OCI-LY1 (cell line): Measurements from ENCODE around the gene VIPR2.

Source experiments
- H2AFZ ChIP-seq: fragments of 200-600 bp; sonication (generic), shearing (Covaris generic); 2 replicates; pipeline ENCODE4 v1.6.0; 2014; ENCODE audit warnings: antibody characterized with exemption, mild to moderate bottlenecking, low read length
- H3F3A ChIP-seq: fragments of 200-600 bp; sonication (generic), shearing (Covaris generic); 2 replicates; pipeline ENCODE4 v1.6.0; 2014; ENCODE audit warnings: mild to moderate bottlenecking, antibody characterized with exemption, low read length, moderate library complexity; ENCODE audit not compliant: insufficient read depth
- H3K27ac ChIP-seq: fragments of 200-600 bp; sonication (generic); 2 replicates; pipeline ENCODE4 v1.5.1; 2014; ENCODE audit warnings: low read length, mixed run types, mild to moderate bottlenecking, low read depth; ENCODE audit not compliant: poor library complexity, severe bottlenecking
- H3K27me3 ChIP-seq: fragments of 200-600 bp; sonication (generic); 2 replicates; pipeline ENCODE4 v1.6.0; 2014; ENCODE audit warnings: antibody characterized with exemption, mild to moderate bottlenecking, low read length, moderate library complexity; ENCODE audit not compliant: insufficient read depth
- H3K36me3 ChIP-seq: fragments of 200-600 bp; sonication (generic); 2 replicates; pipeline ENCODE4 v1.6.1; 2014; ENCODE audit warnings: mild to moderate bottlenecking, antibody characterized with exemption, low read length, moderate library complexity, mixed read lengths; ENCODE audit not compliant: insufficient read depth
- H3K4me1 ChIP-seq: fragments of 200-600 bp; sonication (generic); 2 replicates; pipeline ENCODE4 v1.5.1; 2014; ENCODE audit warnings: mild to moderate bottlenecking, low read length, moderate library complexity; ENCODE audit not compliant: insufficient read depth, severe bottlenecking
- H3K4me2 ChIP-seq: fragments of 200-600 bp; sonication (generic), shearing (Covaris generic); 2 replicates; pipeline ENCODE4 v1.6.1; 2014; ENCODE audit warnings: low read length
- H3K4me3 ChIP-seq: fragments of 200-600 bp; sonication (generic); 2 replicates; pipeline ENCODE4 v1.5.1; 2014; ENCODE audit warnings: low read length, low read depth, mild to moderate bottlenecking, mixed read lengths; ENCODE audit not compliant: poor library complexity, severe bottlenecking
- H3K79me2 ChIP-seq: fragments of 200-600 bp; shearing (Covaris generic); 2 replicates; pipeline ENCODE4 v1.6.1; 2016; ENCODE audit warnings: mixed run types, low read length, mixed read lengths; ENCODE audit not compliant: insufficient read depth
- H3K9ac ChIP-seq: fragments of 200-600 bp; sonication (generic), shearing (Covaris generic); 2 replicates; pipeline ENCODE4 v1.6.1; 2014; ENCODE audit warnings: mild to moderate bottlenecking, low read length, mixed read lengths
- H3K9me2 ChIP-seq: fragments of 200-600 bp; sonication (generic), shearing (Covaris generic); 2 replicates; pipeline ENCODE4 v1.6.1; 2014; ENCODE audit warnings: low read depth, mild to moderate bottlenecking, low read length, mixed read lengths
- H3K9me3 ChIP-seq: fragments of 200-600 bp; shearing (Covaris generic); 2 replicates; pipeline ENCODE4 v1.6.1; 2014; ENCODE audit warnings: low read length, mixed read lengths
- H4K20me1 ChIP-seq: fragments of 200-600 bp; sonication (generic), shearing (Covaris generic); 2 replicates; pipeline ENCODE4 v1.6.0; 2016; ENCODE audit warnings: mild to moderate bottlenecking, low read length; ENCODE audit not compliant: insufficient read depth
- EZH2 ChIP-seq: fragments of 200-600 bp; sonication (generic), shearing (Covaris generic); IDR thresholded peaks from 2 replicates; pipeline ENCODE4 v1.8.0; 2017; ENCODE audit warnings: borderline replicate concordance, mixed run types, mild to moderate bottlenecking, antibody characterized with exemption, low read length, moderate library complexity, mixed read lengths
- TF ChIP-seq, protein P1 (sequence below): fragments of 200-600 bp; sonication (generic), shearing (Covaris generic); IDR thresholded peaks from 2 replicates; pipeline ENCODE4 v1.5.1; 2017; ENCODE audit warnings: mild to moderate bottlenecking, antibody characterized with exemption, low read length, moderate library complexity, mixed read lengths

VIPR2 gene

DNA sequence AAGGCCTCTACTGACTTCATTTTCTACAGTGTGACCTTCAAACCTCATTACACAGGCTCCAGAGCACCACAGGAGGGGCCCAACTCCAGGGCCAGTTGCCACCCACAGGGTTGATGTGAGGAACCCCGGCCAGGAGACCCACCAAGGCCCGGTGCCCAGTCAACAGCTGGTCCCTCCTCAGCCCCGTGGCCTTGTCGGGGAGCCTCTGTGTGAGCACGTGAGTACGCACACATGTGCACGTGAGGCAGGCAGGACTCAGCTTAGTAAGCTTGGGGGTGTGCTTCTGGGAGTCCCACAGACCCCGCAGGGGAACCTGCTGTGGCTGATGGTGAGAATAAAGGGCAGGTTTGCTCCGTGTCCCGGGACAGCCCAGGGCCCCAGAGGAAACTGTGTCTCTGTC lies 104.5 kb downstream of the VIPR2 start:
- no peak overlapping the region for H3K4me2 ChIP-seq
- no peaks in the 10 kb centered on the region for H3K79me2 ChIP-seq
- no peak overlapping the region for H3K27ac ChIP-seq
- H2AFZ ChIP-seq, result no peak overlapping the region
- H3K4me3 ChIP-seq, result no peak overlapping the region
- H3K27me3 ChIP-seq, result peaks cover 7% of the 10 kb centered on the region; the same call in 1 of the 2 replicates
- no peaks in the 10 kb centered on the region for H4K20me1 ChIP-seq
- no peak for TF ChIP-seq EZH2
- TF ChIP-seq, protein P1, sequence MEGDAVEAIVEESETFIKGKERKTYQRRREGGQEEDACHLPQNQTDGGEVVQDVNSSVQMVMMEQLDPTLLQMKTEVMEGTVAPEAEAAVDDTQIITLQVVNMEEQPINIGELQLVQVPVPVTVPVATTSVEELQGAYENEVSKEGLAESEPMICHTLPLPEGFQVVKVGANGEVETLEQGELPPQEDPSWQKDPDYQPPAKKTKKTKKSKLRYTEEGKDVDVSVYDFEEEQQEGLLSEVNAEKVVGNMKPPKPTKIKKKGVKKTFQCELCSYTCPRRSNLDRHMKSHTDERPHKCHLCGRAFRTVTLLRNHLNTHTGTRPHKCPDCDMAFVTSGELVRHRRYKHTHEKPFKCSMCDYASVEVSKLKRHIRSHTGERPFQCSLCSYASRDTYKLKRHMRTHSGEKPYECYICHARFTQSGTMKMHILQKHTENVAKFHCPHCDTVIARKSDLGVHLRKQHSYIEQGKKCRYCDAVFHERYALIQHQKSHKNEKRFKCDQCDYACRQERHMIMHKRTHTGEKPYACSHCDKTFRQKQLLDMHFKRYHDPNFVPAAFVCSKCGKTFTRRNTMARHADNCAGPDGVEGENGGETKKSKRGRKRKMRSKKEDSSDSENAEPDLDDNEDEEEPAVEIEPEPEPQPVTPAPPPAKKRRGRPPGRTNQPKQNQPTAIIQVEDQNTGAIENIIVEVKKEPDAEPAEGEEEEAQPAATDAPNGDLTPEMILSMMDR, result no peak
- no peaks in the 10 kb centered on the region for H3K9me2 ChIP-seq
- H3K4me1 ChIP-seq, result no peaks in the 10 kb centered on the region
- no peak overlapping the region for H3K9ac ChIP-seq
- H3K36me3 ChIP-seq, result no peaks in the 10 kb centered on the region
- peaks cover 2% of the 10 kb centered on the region; the same call in 1 of the 2 replicates for H3K9me3 ChIP-seq
- no peaks in the 10 kb centered on the region for H3F3A ChIP-seq

DNA sequence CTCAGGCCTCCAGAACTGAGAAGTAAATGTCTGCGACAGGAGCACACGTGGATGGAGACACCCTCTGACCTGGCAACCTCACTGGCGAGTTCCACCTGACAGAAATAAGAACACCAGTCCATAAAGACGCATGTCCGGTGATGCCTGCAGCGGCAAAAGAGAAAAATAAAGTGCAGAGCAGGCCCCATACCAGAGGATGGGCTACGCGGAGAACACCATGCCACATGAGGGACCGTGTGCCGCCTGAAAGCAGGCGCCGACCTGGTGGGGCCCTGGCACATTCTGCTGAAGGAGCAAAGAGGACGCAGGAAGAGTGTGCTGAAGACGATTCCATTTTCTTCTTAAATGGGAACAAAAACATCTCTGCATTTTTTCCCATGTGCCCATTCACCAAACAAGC lies 105.0 kb downstream of the VIPR2 start:
- H3K79me2 ChIP-seq, result no peaks in the 10 kb centered on the region
- no peak overlapping the region for H3K4me3 ChIP-seq
- peaks cover 2% of the 10 kb centered on the region; the same call in 1 of the 2 replicates for H3K9me3 ChIP-seq
- H3K27me3 ChIP-seq, result peaks cover 11% of the 10 kb centered on the region; the same call in 1 of the 2 replicates
- H3K36me3 ChIP-seq, result no peaks in the 10 kb centered on the region
- no peaks in the 10 kb centered on the region for H4K20me1 ChIP-seq
- H3K9me2 ChIP-seq, result no peaks in the 10 kb centered on the region
- no peak overlapping the region for H2AFZ ChIP-seq
- H3F3A ChIP-seq, result no peaks in the 10 kb centered on the region
- H3K27ac ChIP-seq, result no peak overlapping the region
- H3K4me2 ChIP-seq, result no peak overlapping the region
- H3K4me1 ChIP-seq, result no peaks in the 10 kb centered on the region
- no peak overlapping the region for H3K9ac ChIP-seq
- TF ChIP-seq EZH2, result no peak
- TF ChIP-seq, protein P1, result no peak

DNA sequence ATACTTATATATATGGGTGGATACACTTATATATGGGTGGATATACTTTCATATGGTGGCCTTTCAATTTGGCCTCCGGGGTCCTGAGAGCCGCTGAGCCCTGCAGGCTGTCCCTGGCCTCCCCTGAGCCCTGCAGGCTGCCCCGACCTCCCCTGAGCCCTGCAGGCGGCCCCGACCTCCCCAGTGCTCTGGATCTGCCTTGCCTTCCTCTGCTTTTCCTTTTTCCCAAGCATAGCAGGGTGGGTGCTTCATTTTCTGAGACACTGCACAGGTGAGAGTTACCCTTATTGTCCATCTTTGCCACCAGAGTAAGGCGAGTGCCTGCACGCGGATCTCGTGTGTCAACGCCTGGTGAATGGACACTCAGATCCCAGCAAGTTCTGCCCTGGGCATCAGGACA lies 106.6 kb downstream of the VIPR2 start:
- H3K4me1 ChIP-seq, result no peaks in the 10 kb centered on the region
- no peaks in the 10 kb centered on the region for H3K36me3 ChIP-seq
- H3K9me2 ChIP-seq, result no peaks in the 10 kb centered on the region
- H3K9me3 ChIP-seq, result no peaks in the 10 kb centered on the region
- no peak overlapping the region for H3K4me3 ChIP-seq
- H3K27me3 ChIP-seq, result peaks cover 11% of the 10 kb centered on the region; the same call in 1 of the 2 replicates
- no peak overlapping the region for H2AFZ ChIP-seq
- H3F3A ChIP-seq, result no peaks in the 10 kb centered on the region
- TF ChIP-seq EZH2, result no peak
- TF ChIP-seq, protein P1, result no peak
- no peaks in the 10 kb centered on the region for H3K79me2 ChIP-seq
- no peak overlapping the region for H3K9ac ChIP-seq
- no peaks in the 10 kb centered on the region for H4K20me1 ChIP-seq
- no peak overlapping the region for H3K27ac ChIP-seq
- H3K4me2 ChIP-seq, result no peak overlapping the region
